GM18498 (cell line): Measurements from ENCODE around the gene ATP5F1E.
A peak's percentile ranks its signal among the peaks of the same experiment; 100 is the strongest.

ENCODE experiments used
- ATAC-seq: cut with Tn5 transposase; IDR thresholded peaks from one replicate; pipeline ENCODE4 v1.9.1; 2021; ENCODE audit warnings: mild to moderate bottlenecking, moderate library complexity; ENCODE audit not compliant: unreplicated experiment

The ATP5F1E gene

DNA sequence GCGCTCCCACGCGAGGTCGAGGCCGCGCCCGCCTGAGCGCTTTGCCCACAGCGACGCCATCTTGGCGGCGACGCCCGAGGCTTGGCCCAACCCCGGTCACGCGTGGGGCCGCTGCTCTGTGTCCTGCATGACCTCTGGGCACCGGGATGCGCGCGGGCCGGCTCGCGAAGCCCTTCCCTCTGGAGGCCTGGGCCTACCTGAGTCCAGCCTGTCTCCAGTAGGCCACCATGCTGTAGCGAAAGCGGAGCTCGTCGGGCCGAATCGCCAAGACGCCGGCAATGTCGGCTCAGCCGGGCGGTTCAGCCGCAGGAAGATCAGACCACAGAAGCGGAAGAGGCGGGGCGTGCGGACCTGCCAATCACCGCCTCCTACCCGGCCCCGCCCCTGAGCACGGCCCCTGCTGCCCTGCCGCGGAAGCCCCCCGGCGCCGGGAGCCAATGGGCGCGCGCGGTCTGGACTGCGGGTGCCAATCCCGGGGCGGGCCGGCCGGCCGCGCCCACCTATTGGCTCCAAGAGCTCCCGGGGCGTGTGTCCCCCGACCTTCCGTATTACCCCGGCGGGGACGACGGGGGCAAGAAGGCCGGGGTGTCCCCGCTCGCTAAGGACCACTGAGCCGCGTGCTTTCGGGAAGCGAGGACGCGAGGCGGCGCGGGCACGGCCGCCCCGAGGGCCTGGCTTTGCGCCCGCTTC is at the start of gene ATP5F1E:
Gene ATP5F1E (minus strand): TSS at position 313 of the 690 bp plus-strand sequence. CDS start 84 bp downstream, at position 229.
- ATAC-seq = peak; percentile 97

DNA sequence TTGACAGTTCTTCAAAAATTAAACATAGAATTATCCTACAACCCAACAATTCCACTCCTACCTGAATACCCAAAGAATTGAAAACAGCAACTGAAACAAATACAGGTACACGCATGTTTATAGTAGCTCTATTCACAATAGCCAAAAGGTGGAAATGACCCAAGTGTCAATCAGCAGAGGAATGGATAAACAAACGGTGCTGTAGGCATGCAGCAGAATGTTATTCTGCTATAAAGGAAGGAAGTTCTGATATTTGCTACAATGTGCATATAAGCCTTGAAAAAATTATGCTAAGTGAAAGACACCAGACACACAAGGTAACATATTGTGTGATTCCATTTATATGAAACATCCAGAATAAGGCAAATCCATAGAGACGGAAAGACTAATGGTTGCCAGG is 48.9 kb upstream of the ATP5F1E start:
- no peak for ATAC-seq

- no peak for ATAC-seq
Observed at GRCh38 chr20:59078231-59078630, 46.1 kb upstream of the ATP5F1E start.

DNA sequence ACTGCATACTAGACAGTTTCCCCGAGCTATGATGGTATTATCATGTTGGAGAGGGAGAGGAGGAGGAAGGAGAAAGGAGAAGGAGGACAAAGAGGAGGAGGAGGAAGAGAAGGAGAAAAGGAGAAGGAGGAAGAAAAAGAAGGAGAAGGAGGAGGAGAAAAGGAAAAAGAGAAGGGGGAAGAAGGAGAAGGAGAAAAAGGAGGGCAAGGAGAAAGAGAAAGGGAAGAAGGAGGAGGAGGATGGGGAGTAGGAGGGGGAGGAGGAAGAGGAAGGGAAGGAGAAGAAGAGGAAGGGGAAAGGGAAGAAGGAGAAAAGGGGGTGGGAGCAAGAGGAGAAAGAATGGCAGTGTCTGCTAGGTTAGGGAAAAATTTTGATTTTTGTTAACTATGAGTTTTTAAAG is 45.6 kb upstream of the ATP5F1E start:
- ATAC-seq = no peak

DNA sequence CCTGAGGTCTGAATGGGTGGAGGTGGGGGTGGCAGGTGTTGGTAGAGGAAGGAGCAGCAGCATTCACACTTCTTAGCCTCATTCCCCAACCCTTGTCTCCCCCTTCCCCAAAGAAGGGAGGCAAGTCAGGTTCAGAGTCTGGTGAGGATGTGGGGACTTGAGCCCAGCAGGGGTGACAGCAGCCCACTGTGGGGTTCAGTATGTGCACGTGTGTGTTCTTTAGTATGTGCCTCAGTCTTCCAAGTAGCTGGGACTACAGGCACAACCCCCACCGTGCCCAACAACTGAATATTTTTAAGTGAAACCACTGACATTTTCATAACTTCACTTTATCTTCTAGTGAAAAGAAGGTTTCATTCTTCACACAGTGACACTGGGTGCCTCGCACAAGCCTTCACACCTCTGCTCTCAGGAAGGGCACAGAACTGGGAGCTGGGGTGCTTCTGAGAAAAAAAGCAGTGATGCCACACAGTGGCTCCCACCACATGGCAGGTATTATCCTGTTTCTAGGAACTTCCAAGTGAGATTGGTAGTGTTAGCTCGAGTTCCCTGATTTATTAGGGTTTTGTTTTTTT is 43.9 kb upstream of the ATP5F1E start:
- no peak for ATAC-seq

GRCh38 chr20:59074456-59074855 is 42.3 kb upstream of the ATP5F1E start:
- no peak for ATAC-seq

- ATAC-seq = no peak
Observed at GRCh38 chr20:59073582-59073981, 41.4 kb upstream of the ATP5F1E start.

GRCh38 chr20:59071216-59071615 is 39.1 kb upstream of the ATP5F1E start:
- ATAC-seq = peak; percentile 53

- ATAC-seq = no peak
Observed at GRCh38 chr20:59069026-59069425, 36.9 kb upstream of the ATP5F1E start.

DNA sequence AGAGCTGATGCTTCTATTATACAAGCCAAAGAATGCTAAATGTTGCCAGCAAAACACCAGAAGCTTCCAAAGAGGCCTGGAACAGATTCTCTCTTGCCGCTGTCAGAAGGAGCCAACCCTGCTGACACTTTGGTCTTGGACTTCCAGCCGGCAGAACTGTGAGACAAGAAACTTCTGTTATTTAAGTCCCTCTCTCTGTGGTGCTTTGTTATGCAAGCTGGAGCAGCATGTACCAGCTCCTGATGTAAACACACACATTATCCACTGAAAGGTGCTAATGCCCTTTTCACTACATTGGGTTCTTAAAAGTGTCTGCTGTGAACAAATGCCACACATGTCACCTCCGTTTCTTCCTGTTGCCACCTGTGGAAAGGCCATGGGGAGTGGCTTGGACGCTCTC is 36.4 kb upstream of the ATP5F1E start:
- ATAC-seq = no peak

DNA sequence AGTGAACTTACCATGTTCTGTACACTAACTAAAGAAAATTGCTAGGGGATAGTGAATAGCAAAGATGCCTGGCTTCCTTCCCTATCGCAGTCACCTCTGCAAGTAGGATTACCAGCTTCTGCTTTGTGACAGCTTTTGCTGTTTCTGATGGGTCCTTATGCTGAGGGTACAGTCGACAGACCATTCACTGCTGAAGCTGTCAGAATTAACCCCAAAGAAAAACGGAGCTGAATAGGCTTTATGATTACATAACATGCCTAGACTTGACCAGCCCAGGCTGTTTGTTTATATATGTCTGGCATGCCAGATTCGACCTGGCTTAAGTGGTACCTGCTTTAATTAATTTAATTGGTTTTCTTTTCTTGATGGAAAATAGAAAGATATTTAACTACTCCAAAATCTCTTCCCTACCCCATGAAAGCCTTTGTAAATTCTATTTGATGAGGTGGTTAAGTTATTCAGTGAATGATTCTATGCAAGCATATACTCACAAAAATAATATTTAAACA is 32.1 kb upstream of the ATP5F1E start:
- no peak for ATAC-seq

- no peak for ATAC-seq
Observed at GRCh38 chr20:59063358-59064213, 31.5 kb upstream of the ATP5F1E start.

- ATAC-seq = no peak
Observed at GRCh38 chr20:59062081-59062480, 29.9 kb upstream of the ATP5F1E start.

GRCh38 chr20:59055302-59055701 is 23.2 kb upstream of the ATP5F1E start:
- no peak for ATAC-seq

GRCh38 chr20:59051666-59052185 is 19.6 kb upstream of the ATP5F1E start:
- no peak for ATAC-seq

GRCh38 chr20:59050437-59050836 is 18.3 kb upstream of the ATP5F1E start:
- no peak for ATAC-seq

- ATAC-seq = no peak
Observed at GRCh38 chr20:59048681-59049030, 16.5 kb upstream of the ATP5F1E start.

GRCh38 chr20:59047938-59048680 is 16.0 kb upstream of the ATP5F1E start:
- no peak for ATAC-seq

DNA sequence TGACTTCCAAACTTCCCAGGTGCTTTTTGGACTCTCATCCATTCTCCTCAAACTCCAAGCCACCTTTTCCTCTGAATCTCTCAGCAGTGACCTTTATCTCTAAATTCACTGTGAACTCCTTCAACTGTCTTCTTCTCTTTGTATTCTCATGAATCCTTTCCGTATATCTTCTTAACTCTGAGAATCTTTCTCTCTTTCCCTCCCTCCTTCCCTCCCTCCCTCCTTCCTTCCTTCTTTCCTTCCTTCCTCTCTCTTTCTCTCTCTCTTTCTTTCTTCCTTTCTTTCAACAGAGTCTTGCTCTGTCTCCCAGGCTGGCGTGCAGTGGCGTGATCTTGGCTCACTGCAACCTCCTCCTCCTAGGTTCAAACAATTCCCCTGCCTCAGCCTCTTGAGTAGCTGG is 14.7 kb upstream of the ATP5F1E start:
- ATAC-seq = no peak

GRCh38 chr20:59044796-59045195 is 12.7 kb upstream of the ATP5F1E start:
- ATAC-seq = no peak

GRCh38 chr20:59044295-59044694 is 12.2 kb upstream of the ATP5F1E start:
- ATAC-seq = no peak
